PC-9 (cell line): Measurements from ENCODE around the gene GJC2.

Source experiments
- EZH2 ChIP-seq: fragments of 200-600 bp; sonication (generic); IDR thresholded peaks from 2 replicates; pipeline ENCODE4 v1.8.0; 2017; ENCODE audit warnings: antibody characterized with exemption, low read depth
- TF ChIP-seq, protein P1 (sequence below): fragments of 200-600 bp; sonication (generic); conservative IDR thresholded peaks from 2 replicates; pipeline ENCODE4 v1.6.1; 2017; ENCODE audit warnings: mixed run types, antibody characterized with exemption, mild to moderate bottlenecking, moderate library complexity

DNA sequence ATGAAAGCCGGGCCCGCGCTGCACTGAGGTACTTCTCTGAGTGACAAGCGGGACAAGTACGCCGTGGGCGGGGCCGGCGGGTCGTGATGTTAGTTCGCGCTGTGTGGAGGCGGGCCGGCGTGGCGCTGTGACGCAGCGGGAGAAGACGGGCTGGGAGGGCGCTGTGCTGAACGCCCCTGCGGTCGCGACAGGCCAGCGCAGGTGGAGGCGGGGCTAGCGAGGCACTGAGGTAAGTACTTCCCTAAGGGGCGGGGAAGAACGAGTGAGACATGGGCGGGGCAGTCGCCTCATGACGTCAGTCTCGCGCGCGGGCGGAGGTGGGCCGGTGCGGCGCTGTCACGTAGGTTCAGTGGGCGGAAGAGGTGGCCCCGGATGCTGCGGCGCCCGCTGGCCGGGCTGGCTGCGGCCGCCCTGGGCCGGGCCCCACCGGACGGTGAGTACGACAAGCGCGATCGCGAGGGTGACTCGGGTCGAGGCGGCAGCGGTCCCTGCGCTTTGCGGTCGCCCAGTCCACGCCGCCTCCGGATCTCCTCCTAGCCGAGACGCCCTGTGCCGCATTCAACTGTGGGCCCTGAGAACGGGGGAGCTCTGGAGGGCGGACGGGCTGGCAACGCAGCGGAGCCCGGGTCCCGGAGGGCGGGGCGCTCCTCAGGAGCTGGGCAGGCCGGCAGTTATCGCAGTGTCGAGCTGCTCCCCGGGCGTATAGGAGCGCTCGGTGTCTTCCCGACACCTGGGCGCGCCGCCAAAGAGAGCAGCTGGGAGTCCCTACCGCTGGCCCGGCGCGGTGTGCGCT is 9.6 kb upstream of the GJC2 start, which contains the start of gene GUK1:
- TF ChIP-seq, protein P1, sequence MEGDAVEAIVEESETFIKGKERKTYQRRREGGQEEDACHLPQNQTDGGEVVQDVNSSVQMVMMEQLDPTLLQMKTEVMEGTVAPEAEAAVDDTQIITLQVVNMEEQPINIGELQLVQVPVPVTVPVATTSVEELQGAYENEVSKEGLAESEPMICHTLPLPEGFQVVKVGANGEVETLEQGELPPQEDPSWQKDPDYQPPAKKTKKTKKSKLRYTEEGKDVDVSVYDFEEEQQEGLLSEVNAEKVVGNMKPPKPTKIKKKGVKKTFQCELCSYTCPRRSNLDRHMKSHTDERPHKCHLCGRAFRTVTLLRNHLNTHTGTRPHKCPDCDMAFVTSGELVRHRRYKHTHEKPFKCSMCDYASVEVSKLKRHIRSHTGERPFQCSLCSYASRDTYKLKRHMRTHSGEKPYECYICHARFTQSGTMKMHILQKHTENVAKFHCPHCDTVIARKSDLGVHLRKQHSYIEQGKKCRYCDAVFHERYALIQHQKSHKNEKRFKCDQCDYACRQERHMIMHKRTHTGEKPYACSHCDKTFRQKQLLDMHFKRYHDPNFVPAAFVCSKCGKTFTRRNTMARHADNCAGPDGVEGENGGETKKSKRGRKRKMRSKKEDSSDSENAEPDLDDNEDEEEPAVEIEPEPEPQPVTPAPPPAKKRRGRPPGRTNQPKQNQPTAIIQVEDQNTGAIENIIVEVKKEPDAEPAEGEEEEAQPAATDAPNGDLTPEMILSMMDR, result no peak; the same call in 1 of the 2 replicates
- no peak for TF ChIP-seq EZH2
